SK-N-SH (cell line): Measurements from ENCODE around the gene ARID1B. TPM values are rescaled to one million over a fixed set of nuclear protein-coding genes. Genes with fewer than 3 reads are reported as not detected.

Experiments
- CTCF ChIA-PET: fragments of 300-600, 350-600 bp; formaldehyde crosslinking; extraction: SDS; loops from one replicate; lab custom pipeline; 2021; lab: Yijun Ruan, JAX
- POLR2A ChIA-PET: fragments of 350-600 bp; sonication (Branson Sonifier 250); formaldehyde crosslinking; extraction: SDS; loops from one replicate; lab custom pipeline; 2020; ENCODE audit warnings: antibody characterized with exemption, inconsistent platforms; lab: Yijun Ruan, JAX
- DNase-seq: peaks from one replicate; pipeline ENCODE4 v3.0.0; 2012
- H2AFZ ChIP-seq: fragments of 200-600 bp; sonication (generic); 2 replicates; pipeline ENCODE4 v1.8.1; 2016; ENCODE audit warnings: antibody characterized with exemption, mild to moderate bottlenecking, low read depth
- H3F3A ChIP-seq: fragments of 200-600 bp; sonication (generic); replicated peaks from 2 replicates; pipeline ENCODE3; 2016; ENCODE audit warnings: antibody characterized with exemption, mild to moderate bottlenecking; ENCODE audit not compliant: insufficient read depth
- H3K27ac ChIP-seq, 2 experiments: fragments of 200-500 bp in 1 of 2; fragments of 200-600 bp in 1 of 2; sonication (Bioruptor generic) in 1 of 2; sonication (generic), shearing (Covaris generic) in 1 of 2; 2 replicates each; pipeline versions ENCODE4 v1.5.1 to v1.6.1; 2014 to 2016; ENCODE audit warnings: low read depth in 2 of 2, inconsistent platforms in 1 of 2, low read length in 1 of 2, mild to moderate bottlenecking in 1 of 2, mixed read lengths in 1 of 2
- H3K27me3 ChIP-seq: fragments of 200-600 bp; sonication (generic), shearing (Covaris generic); 2 replicates; pipeline ENCODE4 v1.6.1; 2016; ENCODE audit warnings: mixed run types; ENCODE audit not compliant: insufficient read depth
- H3K36me3 ChIP-seq, 2 experiments: fragments of 200-500 bp in 1 of 2; fragments of 200-600 bp in 1 of 2; sonication (Bioruptor generic) in 1 of 2; sonication (generic) in 1 of 2; replicated peaks in 1 of 2; 2 replicates each; pipeline versions ENCODE3 to v1.5.1; 2014 to 2016; ENCODE audit warnings: low read length in 1 of 2, mild to moderate bottlenecking in 1 of 2; ENCODE audit not compliant: insufficient read depth in 2 of 2, control insufficient read depth in 1 of 2
- H3K4me1 ChIP-seq, 2 experiments: fragments of 200-500 bp in 1 of 2; fragments of 200-600 bp in 1 of 2; sonication (Bioruptor generic) in 1 of 2; sonication (generic), shearing (Covaris generic) in 1 of 2; 2 replicates each; pipeline versions ENCODE4 v1.5.1 to v1.6.1; 2014 to 2016; ENCODE audit warnings: low read depth in 1 of 2, low read length in 1 of 2, mixed run types in 1 of 2; ENCODE audit not compliant: insufficient read depth in 2 of 2, control insufficient read depth in 1 of 2
- H3K4me2 ChIP-seq: fragments of 200-600 bp; sonication (generic), shearing (Covaris generic); 2 replicates; pipeline ENCODE4 v1.6.1; 2017; ENCODE audit warnings: mixed run types
- H3K4me3 ChIP-seq, 2 experiments: fragments of 200-500 bp in 1 of 2; fragments of 200-600 bp in 1 of 2; sonication (Bioruptor generic) in 1 of 2; sonication (generic), shearing (Covaris generic) in 1 of 2; 2 replicates each; pipeline versions ENCODE4 v1.5.1 to v1.8.1; 2014 to 2016; ENCODE audit warnings: low read depth in 2 of 2, inconsistent platforms in 1 of 2, low read length in 1 of 2, mild to moderate bottlenecking in 1 of 2, mixed read lengths in 1 of 2, moderate library complexity in 1 of 2
- H3K79me2 ChIP-seq: fragments of 200-600 bp; sonication (generic); 2 replicates; pipeline ENCODE4 v1.8.1; 2017; ENCODE audit warnings: mild to moderate bottlenecking; ENCODE audit not compliant: insufficient read depth
- H3K9ac ChIP-seq: fragments of 200-600 bp; sonication (generic); 2 replicates; pipeline ENCODE4 v1.6.1; 2017; ENCODE audit warnings: mixed run types
- H3K9me2 ChIP-seq: fragments of 200-600 bp; sonication (generic); 2 replicates; pipeline ENCODE4 v1.6.1; 2017; ENCODE audit warnings: mixed run types
- H3K9me3 ChIP-seq: fragments of 200-600 bp; sonication (generic); 2 replicates; pipeline ENCODE4 v1.6.1; 2017; ENCODE audit warnings: mixed run types, mild to moderate bottlenecking, moderate library complexity
- H4K20me1 ChIP-seq: fragments of 200-600 bp; sonication (generic); 2 replicates; pipeline ENCODE4 v1.6.1; 2017; ENCODE audit warnings: mild to moderate bottlenecking, mixed run types; ENCODE audit not compliant: insufficient read depth
- EP300 ChIP-seq, 2 experiments: IDR thresholded peaks; 2 replicates each; pipeline versions ENCODE4 v1.4.0 to v1.6.1; 2012; ENCODE audit warnings: borderline replicate concordance in 1 of 2, low read depth in 1 of 2, low read length in 1 of 2
- EZH2phosphoT487 ChIP-seq: fragments of 200-600 bp; sonication (generic); IDR thresholded peaks from 2 replicates; pipeline ENCODE4 v1.6.1; 2017; ENCODE audit warnings: low read depth, mixed run types, mild to moderate bottlenecking, antibody characterized with exemption, moderate library complexity, borderline replicate concordance
- FOSL2 ChIP-seq: IDR thresholded peaks from 2 replicates; pipeline ENCODE4 v1.4.0; 2012; ENCODE audit warnings: low read depth, mild to moderate bottlenecking, moderate library complexity, borderline replicate concordance
- FOXJ3 ChIP-seq: sonication (generic); formaldehyde crosslinking; IDR thresholded peaks from 2 replicates; pipeline ENCODE4 v1.5.1; 2020; ENCODE audit warnings: mild to moderate bottlenecking, missing genetic modification reagents
- FOXM1 ChIP-seq: IDR thresholded peaks from 2 replicates; pipeline ENCODE4 v1.4.0; 2012; ENCODE audit warnings: low read depth, mild to moderate bottlenecking
- GABPA ChIP-seq: IDR thresholded peaks from 2 replicates; pipeline ENCODE4 v1.4.0; 2012; ENCODE audit warnings: low read depth, mild to moderate bottlenecking
- MAX ChIP-seq: IDR thresholded peaks from 2 replicates; pipeline ENCODE4 v1.4.0; 2012; ENCODE audit warnings: low read depth
- MEF2A ChIP-seq: IDR thresholded peaks from 2 replicates; pipeline ENCODE4 v1.4.0; 2012; ENCODE audit warnings: low read depth, borderline replicate concordance
- MXI1 ChIP-seq: IDR thresholded peaks from 2 replicates; pipeline ENCODE4 v1.6.1; 2012; ENCODE audit warnings: mild to moderate bottlenecking, low read depth, low read length, improper control_type of control experiment
- RAD21 ChIP-seq: IDR thresholded peaks from 2 replicates; pipeline ENCODE4 v1.6.1; 2012; ENCODE audit warnings: mild to moderate bottlenecking, low read length
- RCOR1 ChIP-seq: fragments of 150-350 bp; IDR thresholded peaks from 2 replicates; pipeline ENCODE4 v1.6.1; 2017; ENCODE audit warnings: antibody characterized with exemption, low read length
- RFX5 ChIP-seq: IDR thresholded peaks from 2 replicates; pipeline ENCODE4 v1.6.1; 2012; ENCODE audit warnings: mild to moderate bottlenecking, improper control_type of control experiment, low read length
- RXRA ChIP-seq: IDR thresholded peaks from 2 replicates; pipeline ENCODE4 v1.4.0; 2012; ENCODE audit warnings: low read depth, mild to moderate bottlenecking, borderline replicate concordance
- SMC3 ChIP-seq: IDR thresholded peaks from 2 replicates; pipeline ENCODE4 v1.6.1; 2012; ENCODE audit warnings: low read depth, low read length, improper control_type of control experiment
- TCF12 ChIP-seq: IDR thresholded peaks from 2 replicates; pipeline ENCODE4 v1.4.0; 2012
- TEAD4 ChIP-seq: IDR thresholded peaks from 2 replicates; pipeline ENCODE4 v1.4.0; 2012; ENCODE audit warnings: mild to moderate bottlenecking, borderline replicate concordance; ENCODE audit not compliant: insufficient read depth
- ZBTB33 ChIP-seq: IDR thresholded peaks from 2 replicates; pipeline ENCODE4 v1.4.0; 2012; ENCODE audit warnings: low read depth, borderline replicate concordance
- WGBS: methylation state at CpG from one replicate; pipeline ENCODE4 v1.1.6; 2017; ENCODE audit warnings: low lambda C conversion rate; 5-methylcytosine and 5-hydroxymethylcytosine counted together
- polyA plus RNA-seq, 3 experiments: library from polyadenylated mRNA; depleted of rRNA; stranded (reverse); fragments of >200 nt; gene quantifications; 2 replicates each; pipeline ENCODE4 v1.2.3, GENCODE V29; 2012
- TF ChIP-seq, protein P1 (sequence below): IDR thresholded peaks from 2 replicates; pipeline ENCODE4; 2012

The ARID1B gene
- polyA plus RNA-seq, 1 of the 3 experiments (the other 2 are of a cell fraction) = 13.6 TPM

GRCh38 chr6:156919370-156919769 is 142.2 kb downstream of the ARID1B start (continued):
- TF ChIP-seq MXI1 (no peak), GABPA (no peak), MEF2A (no peak), TEAD4 (no peak)
- TF ChIP-seq, protein P1, sequence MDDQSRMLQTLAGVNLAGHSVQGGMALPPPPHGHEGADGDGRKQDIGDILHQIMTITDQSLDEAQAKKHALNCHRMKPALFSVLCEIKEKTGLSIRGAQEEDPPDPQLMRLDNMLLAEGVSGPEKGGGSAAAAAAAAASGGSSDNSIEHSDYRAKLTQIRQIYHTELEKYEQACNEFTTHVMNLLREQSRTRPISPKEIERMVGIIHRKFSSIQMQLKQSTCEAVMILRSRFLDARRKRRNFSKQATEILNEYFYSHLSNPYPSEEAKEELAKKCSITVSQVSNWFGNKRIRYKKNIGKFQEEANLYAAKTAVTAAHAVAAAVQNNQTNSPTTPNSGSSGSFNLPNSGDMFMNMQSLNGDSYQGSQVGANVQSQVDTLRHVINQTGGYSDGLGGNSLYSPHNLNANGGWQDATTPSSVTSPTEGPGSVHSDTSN = no peak

DNA sequence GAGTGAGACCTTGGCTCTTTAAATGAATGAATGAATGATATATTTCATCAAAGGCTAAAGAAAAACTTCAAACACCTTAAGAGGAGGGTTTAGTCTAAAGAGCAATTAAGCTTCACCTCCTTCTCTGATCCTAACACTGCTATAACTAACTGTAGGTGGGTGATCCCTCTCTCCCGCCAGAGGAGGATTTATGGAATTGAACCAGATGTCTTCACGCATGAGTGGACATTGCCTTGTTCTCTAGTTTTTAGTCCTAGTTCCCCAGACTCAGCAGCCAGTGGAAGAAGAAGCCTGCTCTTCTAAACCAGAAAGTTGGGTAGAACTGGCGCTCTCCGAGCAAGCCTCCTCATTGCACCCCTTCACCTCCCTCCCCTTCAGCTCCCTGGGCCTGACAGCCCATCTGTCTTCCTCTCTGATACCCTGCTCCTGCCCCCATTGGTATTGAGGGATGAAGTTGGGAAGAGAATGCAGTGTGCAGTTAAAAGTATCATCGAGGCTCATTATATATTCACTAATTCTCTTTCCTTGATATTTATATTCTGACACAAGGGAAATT is 142.7 kb downstream of the ARID1B start:
- TF ChIP-seq SMC3 (no peak), RFX5 (no peak), MAX (no peak), EZH2phosphoT487 (no peak), TEAD4 (no peak), RAD21 (no peak), FOXJ3 (CRISPR knock-in tag) (no peak), FOSL2 (no peak), ZBTB33 (no peak), RCOR1 (no peak), TCF12 (no peak), RXRA (no peak), MEF2A (no peak), EP300 (IDR thresholded peaks at IDR 0.05; ENCODE audit: borderline replicate concordance in 1 of 2, low read depth in 1 of 2, low read length in 1 of 2) (no peak), FOXM1 (no peak)
- TF ChIP-seq, protein P1 = no peak
- TF ChIP-seq, all 33 proteins: peak for 0
- POLR2A ChIA-PET = interaction anchor here (0.6 kb wide), 1 partner anchor 144 kb away, joined by 5 read pairs; no protein-coding TSS in a partner anchor
- no peak overlapping the region for H2AFZ ChIP-seq
- DNase-seq = no peak
- H3K27ac ChIP-seq = no peak overlapping the region
- no peak overlapping the region for H3K4me3 ChIP-seq
- H3K9ac ChIP-seq = no peak overlapping the region
- CTCF ChIA-PET = interaction anchor here (0.9 to 1.4 kb wide), 2 partner anchors 13 to 42 kb away, joined by 3 to 6 read pairs; no protein-coding TSS in a partner anchor
- H4K20me1 ChIP-seq = peaks cover 61% of the 10 kb centered on the region
- H3K4me2 ChIP-seq = no peak overlapping the region
- H3K27me3 ChIP-seq = no peaks in the 10 kb centered on the region
- WGBS = 94% methylated on average over 5 of the region's 5 CpGs
- H3K9me2 ChIP-seq = no peaks in the 10 kb centered on the region
- H3K4me1 ChIP-seq = peaks cover 0 to 15% of the 10 kb centered on the region in 2 experiments; a peak in 2 of 4 replicates
- peaks cover 93% of the 10 kb centered on the region for H3K79me2 ChIP-seq
- peaks cover 4% of the 10 kb centered on the region for H3F3A ChIP-seq
- no peaks in the 10 kb centered on the region for H3K36me3 ChIP-seq
- no peaks in the 10 kb centered on the region for H3K9me3 ChIP-seq
